Measurements from ENCODE around the gene SPATA18.

DNA sequence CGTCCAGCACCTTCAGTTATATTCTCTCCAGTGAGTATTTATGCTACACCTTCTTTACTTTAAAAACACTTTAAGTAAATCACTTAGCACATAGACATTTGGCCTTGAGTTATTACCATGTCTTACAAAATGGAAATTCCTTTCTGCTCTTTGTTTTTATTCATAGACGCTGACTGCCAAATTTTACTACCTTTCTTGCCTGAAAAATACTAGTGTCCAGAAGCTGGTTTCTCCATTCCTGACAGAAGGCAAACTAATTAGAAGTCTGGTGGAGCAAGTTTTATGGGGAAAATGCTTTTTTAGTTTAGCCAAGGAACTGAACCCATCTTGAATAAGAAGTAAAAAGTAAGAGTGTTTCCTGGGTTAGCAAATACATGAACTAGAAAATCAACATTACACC, 65.5 kb downstream of the SPATA18 start:
- no peak for TF ChIP-seq POLR2A (IDR thresholded peaks at IDR 0.05)
- TF ChIP-seq, protein P1, sequence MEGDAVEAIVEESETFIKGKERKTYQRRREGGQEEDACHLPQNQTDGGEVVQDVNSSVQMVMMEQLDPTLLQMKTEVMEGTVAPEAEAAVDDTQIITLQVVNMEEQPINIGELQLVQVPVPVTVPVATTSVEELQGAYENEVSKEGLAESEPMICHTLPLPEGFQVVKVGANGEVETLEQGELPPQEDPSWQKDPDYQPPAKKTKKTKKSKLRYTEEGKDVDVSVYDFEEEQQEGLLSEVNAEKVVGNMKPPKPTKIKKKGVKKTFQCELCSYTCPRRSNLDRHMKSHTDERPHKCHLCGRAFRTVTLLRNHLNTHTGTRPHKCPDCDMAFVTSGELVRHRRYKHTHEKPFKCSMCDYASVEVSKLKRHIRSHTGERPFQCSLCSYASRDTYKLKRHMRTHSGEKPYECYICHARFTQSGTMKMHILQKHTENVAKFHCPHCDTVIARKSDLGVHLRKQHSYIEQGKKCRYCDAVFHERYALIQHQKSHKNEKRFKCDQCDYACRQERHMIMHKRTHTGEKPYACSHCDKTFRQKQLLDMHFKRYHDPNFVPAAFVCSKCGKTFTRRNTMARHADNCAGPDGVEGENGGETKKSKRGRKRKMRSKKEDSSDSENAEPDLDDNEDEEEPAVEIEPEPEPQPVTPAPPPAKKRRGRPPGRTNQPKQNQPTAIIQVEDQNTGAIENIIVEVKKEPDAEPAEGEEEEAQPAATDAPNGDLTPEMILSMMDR (IDR thresholded peaks at IDR 0.05) = no peak
